Tibial nerve (tissue), 3 donors: ENCODE measurements around the gene TRIP10.

Experiments
- POLR2A ChIP-seq, 2 donors: fragments of 450-650 bp; IDR thresholded peaks; one replicate each; pipeline ENCODE4 v1.6.1; 2017; ENCODE audit warnings: antibody characterized with exemption in 2 of 2, mild to moderate bottlenecking in 2 of 2, moderate library complexity in 2 of 2
- TF ChIP-seq, protein P1 (sequence below), 5 experiments: fragments of 200-600 bp in 3 of 5; fragments of 450-650 bp in 2 of 5; sonication (generic) in 3 of 5; IDR thresholded peaks; one replicate each; pipeline ENCODE4 v1.5.1; 2016 to 2019; ENCODE audit warnings: antibody characterized with exemption in 5 of 5, mild to moderate bottlenecking in 3 of 5, moderate library complexity in 2 of 5

DNA sequence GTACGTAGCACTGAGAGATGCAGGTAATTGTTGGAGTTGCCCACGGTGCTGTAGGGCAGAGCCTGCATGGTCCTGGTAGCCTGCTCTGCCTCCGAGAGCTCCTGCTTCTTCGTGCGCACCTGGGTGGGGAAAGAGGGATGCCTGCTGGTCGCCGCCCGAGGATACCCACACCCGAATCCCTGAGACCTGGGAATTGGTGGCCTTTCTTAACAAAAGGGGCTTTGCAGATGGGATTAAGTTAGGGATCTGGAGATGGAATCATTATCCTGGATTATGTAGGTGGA lies 28.5 kb upstream of the TRIP10 start:
- TF ChIP-seq, protein P1, sequence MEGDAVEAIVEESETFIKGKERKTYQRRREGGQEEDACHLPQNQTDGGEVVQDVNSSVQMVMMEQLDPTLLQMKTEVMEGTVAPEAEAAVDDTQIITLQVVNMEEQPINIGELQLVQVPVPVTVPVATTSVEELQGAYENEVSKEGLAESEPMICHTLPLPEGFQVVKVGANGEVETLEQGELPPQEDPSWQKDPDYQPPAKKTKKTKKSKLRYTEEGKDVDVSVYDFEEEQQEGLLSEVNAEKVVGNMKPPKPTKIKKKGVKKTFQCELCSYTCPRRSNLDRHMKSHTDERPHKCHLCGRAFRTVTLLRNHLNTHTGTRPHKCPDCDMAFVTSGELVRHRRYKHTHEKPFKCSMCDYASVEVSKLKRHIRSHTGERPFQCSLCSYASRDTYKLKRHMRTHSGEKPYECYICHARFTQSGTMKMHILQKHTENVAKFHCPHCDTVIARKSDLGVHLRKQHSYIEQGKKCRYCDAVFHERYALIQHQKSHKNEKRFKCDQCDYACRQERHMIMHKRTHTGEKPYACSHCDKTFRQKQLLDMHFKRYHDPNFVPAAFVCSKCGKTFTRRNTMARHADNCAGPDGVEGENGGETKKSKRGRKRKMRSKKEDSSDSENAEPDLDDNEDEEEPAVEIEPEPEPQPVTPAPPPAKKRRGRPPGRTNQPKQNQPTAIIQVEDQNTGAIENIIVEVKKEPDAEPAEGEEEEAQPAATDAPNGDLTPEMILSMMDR (IDR thresholded peaks at IDR 0.05) = no peak
- no peak for TF ChIP-seq POLR2A (IDR thresholded peaks at IDR 0.05)
